Activated T-cell treated with anti-CD3 and anti-CD28 coated beads, Interleukin-2, amount 50 U/mL, for 72 hours (primary cell): ENCODE results near the gene FCRLA. TPM values are rescaled to one million over a fixed set of nuclear protein-coding genes. Genes with fewer than 3 reads are reported as not detected.
"Not testable (repeated sequence)": the region's sequence is repeated elsewhere in the genome, so short reads cannot be mapped to it uniquely, and the experiment has no call there.

ENCODE experiments used
- ATAC-seq, 2 donors: fragments of 150-1000 bp; cut with Tn5 transposase; replicated peaks in 1 of 2; 2 replicates each; pipeline ENCODE4 v1.10.0; 2021; ENCODE audit warnings: moderate library complexity in 2 of 2, mild to moderate bottlenecking in 1 of 2
- DNase-seq, 2 donors: peaks; one replicate each; pipeline ENCODE4 v3.0.0; 2021 to 2022; ENCODE audit warnings: mixed read lengths in 1 of 2
- H3K27ac Mint-ChIP-seq: one replicate; pipeline ENCODE4 v1.8.0; 2022; ENCODE audit warnings: mild to moderate bottlenecking, moderate library complexity, mixed read lengths
- H3K27me3 Mint-ChIP-seq: one replicate; pipeline ENCODE4 v1.8.0; 2022; ENCODE audit warnings: low read depth, mixed read lengths
- H3K36me3 Mint-ChIP-seq, 2 donors: one replicate each; pipeline ENCODE4 v1.8.0; 2022; ENCODE audit warnings: mixed read lengths in 2 of 2, mild to moderate bottlenecking in 1 of 2; ENCODE audit not compliant: insufficient read depth in 2 of 2
- H3K4me1 Mint-ChIP-seq: one replicate; pipeline ENCODE4 v1.8.0; 2022; ENCODE audit warnings: low read depth, mixed read lengths
- H3K4me3 Mint-ChIP-seq, 2 donors: one replicate each; pipeline ENCODE4 v1.8.0; 2022; ENCODE audit warnings: mild to moderate bottlenecking in 2 of 2, mixed read lengths in 2 of 2, moderate library complexity in 2 of 2
- H3K9me3 Mint-ChIP-seq, 2 donors: one replicate each; pipeline ENCODE4 v1.8.0; 2022; ENCODE audit warnings: mixed read lengths in 2 of 2
- total RNA-seq, 2 donors: library from RNA; stranded (reverse); gene quantifications; one replicate each; pipeline ENCODE4 v1.2.3, GENCODE V29; 2022

Gene FCRLA
- total RNA-seq, 2 donors from 2014 or later, result 0.30 TPM; not detected in 1

DNA sequence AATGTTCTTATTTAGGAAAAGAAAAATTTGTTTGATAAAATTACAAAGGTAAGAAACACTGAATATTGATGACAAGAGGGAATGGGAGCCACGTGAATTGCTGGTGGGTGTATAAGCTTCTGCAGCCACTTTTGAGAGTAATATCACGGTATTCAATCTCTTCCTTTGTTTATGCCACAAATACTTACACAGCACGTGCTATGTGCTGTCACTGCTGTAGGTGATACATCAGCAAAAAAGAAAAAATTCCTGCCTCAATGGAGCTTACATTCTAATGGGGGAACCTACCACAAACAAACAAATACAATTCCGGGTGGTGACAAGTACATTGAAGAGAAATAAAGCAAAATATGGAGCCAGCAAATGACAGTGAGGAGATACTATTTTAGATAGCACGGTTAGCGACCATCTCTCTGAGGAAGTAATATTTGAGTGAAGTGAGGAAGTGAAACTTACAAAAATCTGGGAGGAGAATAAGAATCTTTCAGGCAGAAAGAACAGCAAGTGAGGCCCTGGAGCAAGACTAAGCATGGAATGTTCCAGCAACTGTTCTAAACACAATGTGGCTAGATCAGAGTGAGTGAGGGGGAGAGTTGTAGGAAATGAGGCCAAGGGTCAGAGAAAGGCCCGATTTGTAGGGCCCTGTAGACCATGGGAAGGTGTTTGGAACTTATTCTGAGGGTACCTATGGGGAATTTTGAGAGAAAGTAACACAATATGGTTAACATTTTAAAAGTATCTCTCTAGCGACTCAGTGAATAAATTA is 11.7 kb downstream of the FCRLA start:
- no peak overlapping the region for H3K4me3 Mint-ChIP-seq
- H3K27me3 Mint-ChIP-seq, result peaks cover 42% of the 10 kb centered on the region

GRCh38 chr1:161719325-161719611 is 12.2 kb downstream of the FCRLA start:
- Mint-ChIP-seq H3K36me3 (no peaks in the 10 kb centered on the region), H3K27ac (no peak overlapping the region), H3K4me3 (no peak overlapping the region), H3K9me3 (no peaks in the 10 kb centered on the region), H3K27me3 (peaks cover 47% of the 10 kb centered on the region), H3K4me1 (peaks cover 26% of the 10 kb centered on the region)
- ATAC-seq, result peak; percentile 73 to 82
- DNase-seq, result no peak

More for the DNA sequence above, 11.7 kb downstream of the FCRLA start:
- DNase-seq, result no peak
- Mint-ChIP-seq H3K27ac (no peak overlapping the region), H3K9me3 (no peaks in the 10 kb centered on the region), H3K4me1 (peaks cover 26% of the 10 kb centered on the region), H3K36me3 (no peaks in the 10 kb centered on the region)
- no peak for ATAC-seq

GRCh38 chr1:161720422-161720821 is 13.4 kb downstream of the FCRLA start:
- no peak for ATAC-seq
- H3K9me3 Mint-ChIP-seq, result no peaks in the 10 kb centered on the region
- peaks cover 34% of the 10 kb centered on the region for H3K4me1 Mint-ChIP-seq
- no peaks in the 10 kb centered on the region for H3K36me3 Mint-ChIP-seq
- no peak overlapping the region for H3K4me3 Mint-ChIP-seq
- DNase-seq, result no peak
- H3K27me3 Mint-ChIP-seq, result peaks cover 56% of the 10 kb centered on the region
- H3K27ac Mint-ChIP-seq, result no peak overlapping the region

GRCh38 chr1:161720956-161721737 is 14.1 kb downstream of the FCRLA start, which contains the start of gene FCRLB:
FCRLB (plus strand) TSS chr1:161721544; CDS start chr1:161722673, 1,129 bp downstream.
- Mint-ChIP-seq H3K4me3 (no peak within 1 kb of the TSS), H3K36me3 (peaks cover 0 to 2% of the 10 kb centered on the region in 2 donors), H3K9me3 (no peaks in the 10 kb centered on the region), H3K27ac (no peak within 1 kb of the TSS), H3K4me1 (peaks cover 41% of the 10 kb centered on the region), H3K27me3 (peaks cover 58% of the 10 kb centered on the region)
- no peak for ATAC-seq
- DNase-seq, result no peak

GRCh38 chr1:161721738-161722343 is 14.8 kb downstream of the FCRLA start:
- H3K36me3 Mint-ChIP-seq, result peaks cover 0 to 2% of the 10 kb centered on the region in 2 donors
- H3K27me3 Mint-ChIP-seq, result peaks cover 58% of the 10 kb centered on the region
- H3K27ac Mint-ChIP-seq, result no peak overlapping the region
- no peak overlapping the region for H3K4me3 Mint-ChIP-seq
- H3K9me3 Mint-ChIP-seq, result no peaks in the 10 kb centered on the region
- peaks cover 42% of the 10 kb centered on the region for H3K4me1 Mint-ChIP-seq
- ATAC-seq (peak in 1 of 2 donors; percentile 26), DNase-seq (peak in 1 of 2 donors; percentile 22)

DNA sequence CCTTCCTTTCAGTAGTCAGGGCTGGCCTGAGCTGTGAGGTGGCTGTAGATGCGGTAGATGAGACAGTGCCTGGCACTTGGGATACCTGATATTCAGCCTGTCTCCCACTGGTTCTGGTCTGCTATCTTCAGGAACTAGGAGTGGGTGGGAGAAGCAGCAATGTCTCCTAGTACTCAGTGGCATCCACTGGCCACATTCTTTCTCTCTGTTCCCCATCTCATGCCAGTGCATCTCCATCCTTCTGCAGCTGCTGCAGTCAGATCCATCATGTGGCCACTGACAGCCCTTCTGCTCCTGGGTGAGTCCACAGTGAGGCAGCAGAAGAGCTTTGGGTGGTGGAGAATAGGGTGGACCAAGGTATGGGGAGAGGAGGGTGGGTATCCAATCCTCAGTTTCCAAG is 15.4 kb downstream of the FCRLA start:
- H3K9me3 Mint-ChIP-seq, result no peaks in the 10 kb centered on the region
- peaks cover 52% of the 10 kb centered on the region for H3K27me3 Mint-ChIP-seq
- peaks cover 43% of the 10 kb centered on the region for H3K4me1 Mint-ChIP-seq
- H3K27ac Mint-ChIP-seq, result no peak overlapping the region
- peaks cover 0 to 2% of the 10 kb centered on the region in 2 donors for H3K36me3 Mint-ChIP-seq
- no peak overlapping the region for H3K4me3 Mint-ChIP-seq
- DNase-seq, result no peak
- no peak for ATAC-seq

DNA sequence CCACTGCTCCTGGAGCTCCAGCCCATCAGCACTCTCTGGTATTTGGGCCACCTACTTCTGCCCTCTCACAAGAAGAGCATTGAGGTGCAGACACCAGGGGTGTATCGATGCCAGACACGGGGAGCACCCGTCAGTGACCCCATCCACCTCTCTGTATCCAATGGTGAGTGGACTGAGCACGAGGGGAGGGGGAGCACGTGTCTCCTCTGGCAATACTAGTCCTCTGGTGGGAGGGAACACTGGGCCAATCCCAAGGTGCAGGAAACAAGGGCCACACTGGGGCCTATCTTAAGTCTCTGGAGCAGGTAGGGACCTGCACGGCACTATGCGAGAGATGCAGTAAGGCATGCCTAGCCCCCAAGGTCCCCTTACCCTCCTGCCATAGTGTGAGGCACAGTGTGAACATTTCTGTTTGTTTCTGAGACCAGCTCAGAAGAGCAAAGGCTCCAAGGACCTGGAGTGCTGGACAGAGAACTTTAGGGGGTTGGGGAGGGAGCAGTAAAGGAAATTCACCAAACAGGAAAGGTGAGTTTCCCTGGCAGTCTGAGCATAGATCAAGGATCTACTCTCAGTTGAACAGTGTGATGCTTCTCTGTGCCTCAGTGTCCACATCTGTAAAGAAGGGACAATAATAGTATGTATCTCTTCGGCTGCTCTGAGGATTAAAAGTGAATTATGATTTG is 16.6 kb downstream of the FCRLA start:
- no peak overlapping the region for H3K4me3 Mint-ChIP-seq
- peaks cover 53% of the 10 kb centered on the region for H3K27me3 Mint-ChIP-seq
- peaks cover 2% of the 10 kb centered on the region in 2 donors for H3K36me3 Mint-ChIP-seq
- no peaks in the 10 kb centered on the region for H3K9me3 Mint-ChIP-seq
- no peak overlapping the region for H3K27ac Mint-ChIP-seq
- H3K4me1 Mint-ChIP-seq, result peaks cover 53% of the 10 kb centered on the region
- ATAC-seq (no peak), DNase-seq (no peak)

GRCh38 chr1:161725258-161725907 is 18.4 kb downstream of the FCRLA start:
- H3K36me3 Mint-ChIP-seq, H3K27ac Mint-ChIP-seq, DNase-seq, ATAC-seq, H3K9me3 Mint-ChIP-seq: not testable (repeated sequence)
- Mint-ChIP-seq H3K27me3 (peaks cover 48% of the 10 kb centered on the region), H3K4me1 (peaks cover 60% of the 10 kb centered on the region), H3K4me3 (peak overlapping the region; percentile 93 to 98)

DNA sequence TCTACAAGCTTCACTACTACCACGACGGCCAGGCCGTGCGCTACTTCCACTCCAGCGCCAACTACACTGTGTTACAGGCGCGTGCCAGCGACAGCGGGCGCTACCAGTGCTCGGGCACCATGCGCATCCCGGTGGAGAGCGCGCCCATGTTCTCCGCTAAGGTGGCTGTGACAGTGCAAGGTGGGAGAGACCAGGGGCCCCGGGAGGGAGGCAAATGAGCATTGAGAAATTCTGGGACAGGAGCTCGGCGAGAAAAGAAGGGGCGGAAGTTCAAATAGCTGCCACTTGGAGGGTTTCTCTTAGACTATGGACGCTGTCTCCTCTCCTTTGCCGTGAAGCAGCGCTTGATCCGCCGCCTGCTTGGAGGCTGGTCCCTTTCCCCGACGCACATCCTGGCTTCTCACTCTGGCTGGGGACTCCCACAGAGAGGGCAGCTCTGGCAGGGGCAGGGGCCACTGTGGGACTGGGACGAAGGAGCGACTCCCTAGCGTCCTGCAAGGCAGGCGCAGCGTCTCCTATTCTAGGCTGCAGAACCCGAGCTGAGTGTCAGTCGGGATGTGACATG is 19.0 kb downstream of the FCRLA start:
- no peaks in the 10 kb centered on the region for H3K9me3 Mint-ChIP-seq

DNA sequence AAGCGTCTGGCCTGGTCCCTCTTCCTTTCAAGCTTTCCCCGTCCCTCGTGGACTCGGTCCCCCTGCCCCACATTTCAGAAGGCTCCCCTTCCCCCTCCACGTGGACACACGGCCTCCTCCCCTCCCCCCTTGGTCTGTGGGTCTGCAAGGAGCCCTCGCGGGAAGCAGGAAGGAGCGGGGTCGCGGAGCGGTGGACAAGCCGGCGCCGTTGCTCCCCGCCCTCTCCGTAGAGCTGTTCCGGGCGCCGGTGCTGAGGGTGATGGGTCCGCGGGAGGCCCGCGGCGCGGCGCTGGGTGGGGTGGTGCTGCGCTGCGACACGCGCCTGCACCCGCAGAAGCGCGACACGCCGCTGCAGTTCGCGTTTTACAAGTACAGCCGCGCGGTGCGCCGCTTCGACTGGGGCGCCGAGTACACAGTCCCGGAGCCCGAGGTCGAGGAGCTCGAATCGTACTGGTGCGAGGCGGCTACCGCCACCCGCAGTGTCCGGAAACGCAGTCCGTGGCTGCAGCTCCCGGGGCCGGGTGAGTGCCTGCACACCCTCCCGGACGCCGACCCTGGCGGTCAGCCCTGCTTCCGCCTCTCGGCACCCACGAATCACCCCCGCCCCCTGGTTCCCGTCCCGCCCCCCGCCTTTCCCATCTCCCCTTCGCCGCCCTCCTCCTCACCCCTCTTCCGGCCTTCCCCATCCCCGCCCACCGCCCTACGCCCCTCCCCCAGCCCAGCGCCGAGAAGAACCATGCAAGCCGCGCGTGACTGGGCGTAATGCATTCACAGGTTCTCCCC is 19.6 kb downstream of the FCRLA start:
- DNase-seq, result peak; percentile 59 to 67
- Mint-ChIP-seq H3K27ac (no peak overlapping the region), H3K27me3 (peaks cover 57% of the 10 kb centered on the region), H3K4me3 (peak overlapping the region; percentile 93 to 98), H3K36me3 (peaks cover 2% of the 10 kb centered on the region in 2 donors), H3K9me3 (no peaks in the 10 kb centered on the region), H3K4me1 (peaks cover 68% of the 10 kb centered on the region)
- ATAC-seq, result peak; percentile 50 to 62

More for the DNA sequence above, 19.0 kb downstream of the FCRLA start:
- Mint-ChIP-seq H3K27ac (no peak overlapping the region), H3K4me1 (peaks cover 66% of the 10 kb centered on the region), H3K36me3 (peaks cover 2% of the 10 kb centered on the region in 2 donors), H3K4me3 (peak overlapping the region; percentile 93 to 98), H3K27me3 (peaks cover 50% of the 10 kb centered on the region)
- ATAC-seq, result peak; percentile 26 to 31
- peak; percentile 32 to 35 for DNase-seq

DNA sequence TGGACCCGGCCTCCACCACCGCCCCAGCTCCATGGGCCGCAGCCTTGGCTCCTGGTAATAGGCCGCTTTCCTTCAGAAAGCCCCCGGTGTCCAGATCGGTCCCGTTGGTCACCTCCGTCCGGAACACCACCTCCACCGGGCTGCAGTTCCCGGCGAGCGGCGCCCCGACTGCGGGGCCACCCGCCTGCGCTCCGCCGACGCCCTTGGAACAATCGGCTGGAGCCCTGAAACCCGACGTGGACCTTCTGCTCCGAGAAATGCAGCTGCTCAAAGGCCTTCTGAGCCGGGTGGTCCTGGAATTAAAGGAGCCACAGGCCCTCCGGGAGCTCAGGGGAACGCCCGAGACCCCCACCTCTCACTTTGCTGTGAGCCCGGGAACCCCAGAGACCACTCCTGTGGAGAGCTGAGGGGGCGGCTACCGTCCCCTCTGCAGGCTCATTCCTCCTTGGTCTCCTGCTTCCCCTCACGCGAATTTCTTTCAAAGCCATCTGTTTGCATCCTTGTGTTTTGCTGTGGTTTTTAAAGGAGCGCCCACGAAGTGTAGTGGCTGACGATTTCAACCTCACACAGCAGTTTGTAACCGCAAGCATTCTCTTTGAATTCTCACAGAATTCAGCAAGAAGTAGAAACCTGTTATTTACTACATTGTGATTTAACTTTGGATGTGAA is 20.4 kb downstream of the FCRLA start:
- Mint-ChIP-seq H3K4me1 (peaks cover 63% of the 10 kb centered on the region), H3K27ac (peak overlapping the region; percentile 88), H3K9me3 (no peaks in the 10 kb centered on the region), H3K27me3 (peaks cover 56% of the 10 kb centered on the region), H3K4me3 (peak overlapping the region; percentile 93 to 98), H3K36me3 (peaks cover 2% of the 10 kb centered on the region in 2 donors)
- DNase-seq (peak; percentile 31 to 48), ATAC-seq (peak; percentile 31 to 38)
